Esophagus muscularis mucosa (tissue), 4 donors: ENCODE results near the gene MSH3.

ENCODE experiments used
- CTCF ChIP-seq, 3 experiments: fragments of 200-600 bp in 2 of 3; fragments of 450-650 bp in 1 of 3; sonication (generic) in 2 of 3; IDR thresholded peaks; one replicate each; pipeline ENCODE4 v1.5.1; 2017 to 2019; ENCODE audit warnings: antibody characterized with exemption in 3 of 3, mild to moderate bottlenecking in 2 of 3, moderate library complexity in 1 of 3
- EP300 ChIP-seq: sonication (generic); formaldehyde crosslinking; IDR thresholded peaks from one replicate; pipeline ENCODE4 v1.6.1; 2017; ENCODE audit warnings: antibody characterized with exemption
- POLR2A ChIP-seq: fragments of 450-650 bp; IDR thresholded peaks from one replicate; pipeline ENCODE4 v1.6.1; 2017; ENCODE audit warnings: antibody characterized with exemption, moderate library complexity, mild to moderate bottlenecking, low read depth
- POLR2AphosphoS5 ChIP-seq, 2 donors: sonication (generic); formaldehyde crosslinking; IDR thresholded peaks; one replicate each; pipeline ENCODE4 v1.6.1; 2017; ENCODE audit warnings: antibody characterized with exemption in 2 of 2

DNA sequence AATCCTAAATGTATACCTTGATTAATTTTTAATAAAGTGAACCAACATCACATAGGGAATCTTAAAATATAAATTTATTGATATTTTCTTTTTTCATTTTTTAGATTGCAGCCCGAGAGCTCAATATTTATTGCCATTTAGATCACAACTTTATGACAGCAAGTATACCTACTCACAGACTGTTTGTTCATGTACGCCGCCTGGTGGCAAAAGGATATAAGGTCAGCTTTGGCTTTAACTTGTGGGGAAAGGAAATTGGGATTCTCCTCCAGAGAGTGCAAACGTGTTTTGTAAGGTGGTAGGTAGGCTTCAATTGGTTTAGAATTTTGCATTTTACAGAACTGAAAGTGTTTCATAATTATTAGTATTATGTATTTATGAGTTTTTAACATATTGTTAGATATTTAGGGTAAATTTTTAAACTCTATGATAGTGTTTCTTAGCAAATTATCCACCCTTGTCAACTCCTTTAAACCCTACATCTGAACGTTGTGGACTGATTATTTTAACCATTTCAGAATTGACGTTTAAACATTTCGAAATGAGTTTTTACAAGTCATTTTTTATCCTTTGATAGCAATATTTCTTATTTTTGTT is 17.8 kb downstream of the MSH3 start:
- no peak for TF ChIP-seq EP300
- TF ChIP-seq POLR2AphosphoS5 (IDR thresholded peaks at IDR 0.05) = no peak
- TF ChIP-seq CTCF (IDR thresholded peaks at IDR 0.05) = peak; percentile 59 to 83 (median 67)
- no peak for TF ChIP-seq POLR2A
